BE2C (cell line): Measurements from ENCODE around the gene CARD14.

Experiments used
- DNase-seq: peaks from one replicate; pipeline ENCODE4 v3.0.0-alpha.2; 2020
- H3K27me3 ChIP-seq: fragments of 250-450 bp; sonication (Bioruptor Pico); 2 replicates; pipeline ENCODE4 v1.5.1; 2020; ENCODE audit warnings: mild to moderate bottlenecking
- H3K36me3 ChIP-seq: fragments of 250-450 bp; sonication (Bioruptor Pico); 2 replicates; pipeline ENCODE4 v1.5.1; 2020; ENCODE audit warnings: mild to moderate bottlenecking
- H3K4me1 ChIP-seq: fragments of 250-450 bp; sonication (Bioruptor Pico); 2 replicates; pipeline ENCODE4 v1.5.1; 2020
- H3K4me3 ChIP-seq: 2 replicates; pipeline ENCODE4 v1.5.1; 2011; ENCODE audit warnings: low read depth, low read length
- H3K9me3 ChIP-seq: fragments of 250-450 bp; sonication (Bioruptor Pico); 2 replicates; pipeline ENCODE4 v1.5.1; 2020
- CTCF ChIP-seq: IDR thresholded peaks from 2 replicates; pipeline ENCODE4 v1.5.1; 2012; ENCODE audit warnings: mild to moderate bottlenecking, low read depth, low read length

Gene CARD14

GRCh38 chr17:80183581-80184422, 14.0 kb downstream of the CARD14 start:
- no peak overlapping the region for H3K4me3 ChIP-seq
- no peak for TF ChIP-seq CTCF
- H3K36me3 ChIP-seq: no peaks in the 10 kb centered on the region
- no peak for DNase-seq
- H3K27me3 ChIP-seq: no peaks in the 10 kb centered on the region
- H3K9me3 ChIP-seq: no peaks in the 10 kb centered on the region
- H3K4me1 ChIP-seq: no peaks in the 10 kb centered on the region

- Histone ChIP-seq H3K4me1 (no peaks in the 10 kb centered on the region), H3K4me3 (no peak overlapping the region), H3K36me3 (no peaks in the 10 kb centered on the region), H3K9me3 (no peaks in the 10 kb centered on the region), H3K27me3 (no peaks in the 10 kb centered on the region)
- no peak for TF ChIP-seq CTCF
- DNase-seq: no peak
Measured at GRCh38 chr17:80184423-80184714, 14.5 kb downstream of the CARD14 start.

- Histone ChIP-seq H3K4me3 (no peak overlapping the region), H3K9me3 (no peaks in the 10 kb centered on the region), H3K27me3 (no peaks in the 10 kb centered on the region), H3K4me1 (no peaks in the 10 kb centered on the region), H3K36me3 (no peaks in the 10 kb centered on the region)
- TF ChIP-seq CTCF: no peak
- DNase-seq: no peak
Measured at GRCh38 chr17:80185968-80186367, 16.1 kb downstream of the CARD14 start.

GRCh38 chr17:80187090-80187489, 17.3 kb downstream of the CARD14 start:
- Histone ChIP-seq H3K36me3 (no peaks in the 10 kb centered on the region), H3K4me3 (no peak overlapping the region), H3K9me3 (no peaks in the 10 kb centered on the region), H3K4me1 (no peaks in the 10 kb centered on the region), H3K27me3 (no peaks in the 10 kb centered on the region)
- no peak for TF ChIP-seq CTCF
- DNase-seq: no peak

- Histone ChIP-seq H3K4me3 (no peak overlapping the region), H3K36me3 (no peaks in the 10 kb centered on the region), H3K4me1 (no peaks in the 10 kb centered on the region), H3K27me3 (no peaks in the 10 kb centered on the region), H3K9me3 (no peaks in the 10 kb centered on the region)
- TF ChIP-seq CTCF: no peak
- no peak for DNase-seq
Measured at GRCh38 chr17:80187515-80187941, 17.7 kb downstream of the CARD14 start.

GRCh38 chr17:80189611-80190010, 19.8 kb downstream of the CARD14 start:
- Histone ChIP-seq H3K9me3 (no peaks in the 10 kb centered on the region), H3K27me3 (no peaks in the 10 kb centered on the region), H3K4me3 (no peak overlapping the region), H3K4me1 (no peaks in the 10 kb centered on the region), H3K36me3 (no peaks in the 10 kb centered on the region)
- no peak for DNase-seq
- no peak for TF ChIP-seq CTCF
